HFFc6 (cell line): ENCODE results near the gene RPS6KA2. TPM values are rescaled to one million over a fixed set of nuclear protein-coding genes. Genes with fewer than 3 reads are reported as not detected.

Experiments
- DNase-seq: peaks from one replicate; pipeline ENCODE4 v3.0.0-alpha.2; 2018
- H3K27ac Mint-ChIP-seq: 2 replicates; pipeline ENCODE4 v1.8.0; 2020; ENCODE audit warnings: mild to moderate bottlenecking, mixed read lengths
- H3K27me3 Mint-ChIP-seq: 2 replicates; pipeline ENCODE4 v1.8.0; 2021; ENCODE audit warnings: mild to moderate bottlenecking, moderate library complexity, mixed read lengths; ENCODE audit not compliant: insufficient read depth
- H3K36me3 Mint-ChIP-seq: 2 replicates; pipeline ENCODE4 v1.8.0; 2021; ENCODE audit warnings: low read depth, mixed read lengths
- H3K4me1 Mint-ChIP-seq: 2 replicates; pipeline ENCODE4 v1.8.0; 2020; ENCODE audit warnings: low read depth, mixed read lengths
- H3K4me3 Mint-ChIP-seq: 2 replicates; pipeline ENCODE4 v1.8.0; 2020; ENCODE audit warnings: mild to moderate bottlenecking, moderate library complexity, mixed read lengths
- H3K9me3 Mint-ChIP-seq: 2 replicates; pipeline ENCODE4 v1.8.0; 2020; ENCODE audit warnings: mild to moderate bottlenecking, mixed read lengths
- total RNA-seq, 6 experiments: library from RNA; stranded (reverse); fragmentation: NEBNext Ultra II Directional; extraction: Animal tissue kit (Norgen Biotek cat#: 25700); gene quantifications; 2 replicates in 1 of 6; 3 replicates in 5 of 6; pipeline ENCODE4 v1.2.3, GENCODE V29; 2021
- TF ChIP-seq, protein P1 (sequence below): fragments of 200-600 bp; sonication (generic); IDR thresholded peaks from 2 replicates; pipeline ENCODE4 v1.5.0; 2021; ENCODE audit warnings: antibody characterized with exemption, mild to moderate bottlenecking

Gene RPS6KA2
- total RNA-seq, 6 experiments from 2014 or later = 10.1 to 13.9 (median 11.9) TPM

- Mint-ChIP-seq H3K4me3 (no peak overlapping the region), H3K27me3 (no peaks in the 10 kb centered on the region), H3K9me3 (no peaks in the 10 kb centered on the region), H3K4me1 (no peaks in the 10 kb centered on the region), H3K36me3 (no peaks in the 10 kb centered on the region), H3K27ac (no peak overlapping the region)
- TF ChIP-seq, protein P1, sequence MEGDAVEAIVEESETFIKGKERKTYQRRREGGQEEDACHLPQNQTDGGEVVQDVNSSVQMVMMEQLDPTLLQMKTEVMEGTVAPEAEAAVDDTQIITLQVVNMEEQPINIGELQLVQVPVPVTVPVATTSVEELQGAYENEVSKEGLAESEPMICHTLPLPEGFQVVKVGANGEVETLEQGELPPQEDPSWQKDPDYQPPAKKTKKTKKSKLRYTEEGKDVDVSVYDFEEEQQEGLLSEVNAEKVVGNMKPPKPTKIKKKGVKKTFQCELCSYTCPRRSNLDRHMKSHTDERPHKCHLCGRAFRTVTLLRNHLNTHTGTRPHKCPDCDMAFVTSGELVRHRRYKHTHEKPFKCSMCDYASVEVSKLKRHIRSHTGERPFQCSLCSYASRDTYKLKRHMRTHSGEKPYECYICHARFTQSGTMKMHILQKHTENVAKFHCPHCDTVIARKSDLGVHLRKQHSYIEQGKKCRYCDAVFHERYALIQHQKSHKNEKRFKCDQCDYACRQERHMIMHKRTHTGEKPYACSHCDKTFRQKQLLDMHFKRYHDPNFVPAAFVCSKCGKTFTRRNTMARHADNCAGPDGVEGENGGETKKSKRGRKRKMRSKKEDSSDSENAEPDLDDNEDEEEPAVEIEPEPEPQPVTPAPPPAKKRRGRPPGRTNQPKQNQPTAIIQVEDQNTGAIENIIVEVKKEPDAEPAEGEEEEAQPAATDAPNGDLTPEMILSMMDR = no peak
- DNase-seq = no peak
These were observed 119.1 kb downstream of the RPS6KA2 start for GRCh38 chr6:166507809-166508564.

- H3K27me3 Mint-ChIP-seq = no peaks in the 10 kb centered on the region
- H3K27ac Mint-ChIP-seq = no peak overlapping the region
- no peaks in the 10 kb centered on the region for H3K9me3 Mint-ChIP-seq
- H3K36me3 Mint-ChIP-seq = no peaks in the 10 kb centered on the region
- H3K4me1 Mint-ChIP-seq = no peaks in the 10 kb centered on the region
- TF ChIP-seq, protein P1 = no peak
- no peak for DNase-seq
- H3K4me3 Mint-ChIP-seq = no peak overlapping the region
These were observed 119.7 kb downstream of the RPS6KA2 start for GRCh38 chr6:166507380-166507779.

DNA sequence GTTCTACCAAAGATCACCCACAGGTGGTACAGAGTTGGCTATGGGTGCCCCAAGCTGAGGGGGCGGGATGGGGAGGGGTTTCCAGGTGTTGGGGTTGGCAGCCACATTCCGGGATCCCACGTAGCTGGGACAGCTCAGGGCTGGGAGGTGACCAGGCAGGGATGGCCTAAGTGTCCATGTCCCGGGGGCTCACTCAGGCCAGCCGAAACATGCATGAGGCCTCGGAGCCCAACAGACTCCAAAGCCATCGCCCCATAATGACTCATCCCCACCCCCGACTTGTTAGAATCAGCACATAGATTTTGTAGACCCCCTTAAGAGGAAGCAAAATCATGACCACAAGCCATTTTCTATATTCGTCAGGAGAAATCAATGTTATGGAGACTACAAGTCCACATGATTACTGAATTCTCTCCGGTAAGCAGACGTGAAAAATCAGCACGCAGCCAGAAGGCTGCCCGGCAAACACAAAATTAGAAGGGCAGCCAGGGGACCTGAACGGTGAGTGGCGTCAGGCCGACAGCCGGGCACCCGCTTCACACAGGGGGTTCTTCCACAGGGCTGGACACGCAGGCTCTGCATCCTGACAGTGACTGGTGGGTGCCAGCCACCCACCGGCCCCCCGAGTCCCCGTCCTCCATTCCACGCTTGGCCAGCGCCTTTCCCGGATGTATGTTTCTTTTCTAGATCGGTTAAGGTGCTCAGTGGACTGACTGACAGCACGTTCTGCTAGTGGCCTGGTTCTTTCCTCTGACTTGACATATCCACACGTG lies 121.7 kb downstream of the RPS6KA2 start:
- Mint-ChIP-seq H3K4me3 (no peak overlapping the region), H3K36me3 (no peaks in the 10 kb centered on the region), H3K27ac (no peak overlapping the region), H3K27me3 (no peaks in the 10 kb centered on the region), H3K4me1 (no peaks in the 10 kb centered on the region), H3K9me3 (no peaks in the 10 kb centered on the region)
- DNase-seq = no peak
- TF ChIP-seq, protein P1 = no peak

DNA sequence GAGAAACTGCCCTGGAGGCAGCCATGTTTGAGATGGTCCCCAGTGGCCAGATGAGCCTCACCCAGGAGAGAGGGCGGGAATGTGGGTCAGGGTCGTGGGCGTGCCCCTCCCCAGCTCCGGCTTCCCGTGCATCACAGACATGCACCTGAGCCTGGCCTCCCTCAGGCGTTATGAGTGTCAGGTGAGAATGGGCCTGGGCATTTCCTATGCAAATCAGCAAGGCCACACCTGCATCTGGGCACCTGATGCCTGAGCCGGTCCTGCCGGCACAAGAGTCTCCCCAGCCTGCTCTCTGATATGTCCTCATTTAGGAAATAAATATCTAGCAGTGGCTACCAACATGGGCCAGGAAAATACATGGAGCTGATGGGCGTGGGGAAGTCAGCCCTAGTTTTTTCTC lies 123.0 kb downstream of the RPS6KA2 start:
- H3K4me3 Mint-ChIP-seq = no peak overlapping the region
- TF ChIP-seq, protein P1 = no peak
- H3K27ac Mint-ChIP-seq = no peak overlapping the region
- no peaks in the 10 kb centered on the region; the same call in 1 of the 2 replicates for H3K9me3 Mint-ChIP-seq
- H3K27me3 Mint-ChIP-seq = no peaks in the 10 kb centered on the region
- H3K36me3 Mint-ChIP-seq = peaks cover 5% of the 10 kb centered on the region; the same call in 1 of the 2 replicates
- no peaks in the 10 kb centered on the region for H3K4me1 Mint-ChIP-seq
- DNase-seq = no peak

DNA sequence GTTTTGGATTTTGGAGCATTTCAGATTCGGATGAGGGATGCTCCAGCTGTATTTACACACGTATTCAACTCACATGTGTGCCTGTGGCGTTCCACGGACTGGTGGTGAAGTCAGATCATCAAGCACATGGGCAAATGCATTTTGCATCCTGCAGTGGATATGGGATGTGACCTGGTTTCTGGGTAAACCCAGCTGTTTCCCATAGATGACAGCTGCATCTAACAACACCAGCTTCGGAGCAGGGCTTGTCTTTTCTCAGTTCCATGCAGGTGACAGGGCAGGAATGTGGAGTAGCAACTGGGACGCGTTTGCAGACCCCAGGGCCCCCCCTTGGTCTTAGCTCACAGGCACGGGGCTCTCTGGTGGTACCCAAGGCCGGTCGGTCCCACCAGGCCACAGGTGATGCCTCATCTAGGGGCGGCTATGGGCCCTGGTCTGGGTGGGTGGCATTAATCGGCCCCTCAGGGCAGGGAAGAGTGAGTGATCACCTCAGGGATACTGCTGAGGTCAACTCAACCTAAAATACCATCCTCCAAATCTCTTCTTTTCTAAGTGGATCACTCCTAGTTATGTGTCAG lies 123.8 kb downstream of the RPS6KA2 start:
- peaks cover 5% of the 10 kb centered on the region; the same call in 1 of the 2 replicates for H3K36me3 Mint-ChIP-seq
- H3K27ac Mint-ChIP-seq = no peak overlapping the region
- H3K9me3 Mint-ChIP-seq = no peaks in the 10 kb centered on the region; the same call in 1 of the 2 replicates
- no peak for DNase-seq
- TF ChIP-seq, protein P1 = no peak
- no peak overlapping the region for H3K4me3 Mint-ChIP-seq
- H3K27me3 Mint-ChIP-seq = no peaks in the 10 kb centered on the region
- H3K4me1 Mint-ChIP-seq = no peaks in the 10 kb centered on the region
